A549 (cell line): ENCODE results near the gene RPL18. TPM values are rescaled to one million over a fixed set of nuclear protein-coding genes. Genes with fewer than 3 reads are reported as not detected.

Experiments used
- ATAC-seq, 2 experiments: fragments of 200-7000 bp in 1 of 2; fragments of >200 bp in 1 of 2; cut with Nextera tagmentation in 1 of 2; cut with Tn5 transposase in 1 of 2; 3 replicates each; pipeline versions ENCODE4 v1.8.0 to v1.9.1; 2018 to 2020; ENCODE audit warnings: mild to moderate bottlenecking in 1 of 2, moderate library complexity in 1 of 2
- CTCF ChIA-PET: fragments of 300-600 bp; sonication (Branson Sonifier 250); formaldehyde crosslinking; extraction: SDS; loops from one replicate; lab custom pipeline; 2021; ENCODE audit warnings: antibody characterized with exemption, inconsistent platforms; lab: Yijun Ruan, JAX
- POLR2A ChIA-PET: fragments of 350-600 bp; formaldehyde crosslinking; extraction: SDS; loops from one replicate; lab custom pipeline; 2021; ENCODE audit warnings: antibody characterized with exemption, inconsistent platforms; lab: Yijun Ruan, JAX
- DNase-seq, 2 experiments: peaks; one replicate each; pipeline versions ENCODE4 v3.0.0 to v3.0.0-alpha.2; 2011 to 2016; ENCODE audit warnings: low read depth in 1 of 2, low spot score in 1 of 2
- FAIRE-seq: peaks from 2 replicates; lab custom pipeline; 2011; peaks lifted over from hg19 to GRCh38; lab: Jason Lieb, UNC
- H3K27ac ChIP-seq, 2 experiments: fragments of >200 bp; sonication (Bioruptor Twin); formaldehyde crosslinking; 3 replicates each; pipeline ENCODE4 v1.5.1; 2016 to 2017
- H3K4me1 ChIP-seq: fragments of >200 bp; sonication (Bioruptor Twin); formaldehyde crosslinking; 3 replicates; pipeline ENCODE4 v1.6.1; 2016
- H3K4me2 ChIP-seq: fragments of >200 bp; sonication (Bioruptor Twin); formaldehyde crosslinking; 3 replicates; pipeline ENCODE4 v1.6.1; 2016
- H3K4me3 ChIP-seq: fragments of >200 bp; sonication (Bioruptor Twin); formaldehyde crosslinking; 3 replicates; pipeline ENCODE4 v1.5.1; 2016
- H3K9me3 ChIP-seq: fragments of >200 bp; sonication (Bioruptor Twin); formaldehyde crosslinking; 3 replicates; pipeline ENCODE4 v1.6.1; 2016
- BCL3 ChIP-seq: fragments of >200 bp; sonication (Bioruptor Twin); formaldehyde crosslinking; IDR thresholded peaks from 3 replicates; pipeline ENCODE4 v1.6.1; 2016
- BHLHE40 ChIP-seq: IDR thresholded peaks from 2 replicates; pipeline ENCODE4 v1.6.1; 2012; ENCODE audit warnings: low read depth, low read length, inconsistent platforms
- CEBPB ChIP-seq, 2 experiments: fragments of >200 bp in 1 of 2; sonication (Bioruptor Twin) in 1 of 2; formaldehyde crosslinking in 1 of 2; IDR thresholded peaks; 2 replicates each; pipeline ENCODE4 v1.6.1; 2012 to 2016
- EP300 ChIP-seq, 2 experiments: fragments of >200 bp; sonication (Bioruptor Twin); formaldehyde crosslinking; IDR thresholded peaks; 2 replicates in 1 of 2; 3 replicates in 1 of 2; pipeline ENCODE4 v1.6.1; 2016 to 2017
- FOSL2 ChIP-seq, 2 experiments: fragments of 450-650 bp in 1 of 2; fragments of >200 bp in 1 of 2; sonication (Bioruptor Twin) in 1 of 2; formaldehyde crosslinking; IDR thresholded peaks; 2 replicates each; pipeline versions ENCODE4 v1.5.0 to v1.6.1; 2016 to 2020; ENCODE audit warnings: mild to moderate bottlenecking in 1 of 2, moderate library complexity in 1 of 2
- GATA3 ChIP-seq: IDR thresholded peaks from 2 replicates; pipeline ENCODE4 v1.6.1; 2012; ENCODE audit warnings: borderline replicate concordance
- HDAC2 ChIP-seq: fragments of 200-600 bp; sonication (generic); IDR thresholded peaks from 2 replicates; pipeline ENCODE4 v1.6.1; 2016
- HES2 ChIP-seq: fragments of >200 bp; sonication (Bioruptor Twin); formaldehyde crosslinking; IDR thresholded peaks from 2 replicates; pipeline ENCODE4 v1.6.1; 2016
- JUN ChIP-seq, 2 experiments: fragments of >200 bp; sonication (Bioruptor Twin); formaldehyde crosslinking; IDR thresholded peaks; 2 replicates in 1 of 2; 3 replicates in 1 of 2; pipeline ENCODE4 v1.6.1; 2016 to 2017
- JUNB ChIP-seq: fragments of >200 bp; sonication (Bioruptor Twin); formaldehyde crosslinking; IDR thresholded peaks from 2 replicates; pipeline ENCODE4 v1.6.1; 2016
- MAX ChIP-seq: IDR thresholded peaks from 2 replicates; pipeline ENCODE4 v1.6.1; 2012
- NFE2L2 ChIP-seq: fragments of 150-350 bp; conservative IDR thresholded peaks from 2 replicates; pipeline ENCODE4 v1.6.1; 2014; ENCODE audit warnings: low read length
- POLR2A ChIP-seq: IDR thresholded peaks from 2 replicates; pipeline ENCODE4 v1.6.1; 2012; ENCODE audit warnings: mild to moderate bottlenecking, low read length
- RAD21 ChIP-seq, 2 experiments: fragments of >200 bp in 1 of 2; sonication (Bioruptor Twin) in 1 of 2; formaldehyde crosslinking in 1 of 2; IDR thresholded peaks in 1 of 2; conservative IDR thresholded peaks in 1 of 2; 2 replicates in 1 of 2; 3 replicates in 1 of 2; pipeline ENCODE4 v1.6.1; 2012 to 2018; ENCODE audit warnings: inconsistent platforms in 1 of 2
- RFX5 ChIP-seq: fragments of 450-650 bp; IDR thresholded peaks from 2 replicates; pipeline ENCODE4 v1.7.1; 2014; ENCODE audit warnings: antibody characterized with exemption, mild to moderate bottlenecking, moderate library complexity
- SMC3 ChIP-seq: fragments of >200 bp; sonication (Bioruptor Twin); formaldehyde crosslinking; IDR thresholded peaks from 3 replicates; pipeline ENCODE4 v1.6.1; 2018; ENCODE audit warnings: inconsistent platforms
- SREBF2 ChIP-seq: fragments of 450-650 bp; IDR thresholded peaks from 2 replicates; pipeline ENCODE4 v1.6.1; 2014; ENCODE audit warnings: mild to moderate bottlenecking, moderate library complexity
- TP53 ChIP-seq: fragments of 250-450 bp; sonication (Bioruptor Pico); IDR thresholded peaks from 2 replicates; pipeline ENCODE4 v1.5.0; 2021; ENCODE audit warnings: mild to moderate bottlenecking, moderate library complexity
- USF2 ChIP-seq: fragments of 450-650 bp; IDR thresholded peaks from 2 replicates; pipeline ENCODE4 v1.6.1; 2014; ENCODE audit warnings: antibody characterized with exemption
- ZC3H11A ChIP-seq: fragments of 450-650 bp; IDR thresholded peaks from 2 replicates; pipeline ENCODE4 v1.6.1; 2014; ENCODE audit warnings: antibody characterized with exemption, mild to moderate bottlenecking
- ZFP36 ChIP-seq: fragments of 450-650 bp; IDR thresholded peaks from 2 replicates; pipeline ENCODE4 v1.6.1; 2014; ENCODE audit warnings: borderline replicate concordance; ENCODE audit not compliant: partially characterized antibody
- WGBS: methylation state at CpG from one replicate; pipeline ENCODE4 v1.1.6; 2017; ENCODE audit errors: missing lambda C conversion rate; 5-methylcytosine and 5-hydroxymethylcytosine counted together
- polyA plus RNA-seq, 4 experiments: library from polyadenylated mRNA; depleted of rRNA in 3 of 4; stranded (reverse); fragments of >200 nt; fragmentation: RNase III in 1 of 4; extraction: RNeasy Plus Mini Kit Qiagen cat#74134 plus additional on column Dnase treatment in 1 of 4; gene quantifications; 2 replicates in 3 of 4; 3 replicates in 1 of 4; pipeline ENCODE4 v1.2.3, GENCODE V29; 2011 to 2017

RPL18 gene
- polyA plus RNA-seq, 2 of the 4 experiments (the other 2 are of a cell fraction), result 1,780 to 2,696 TPM

- WGBS, result 90% methylated on average over 11 of the region's 11 CpGs
- CTCF ChIA-PET, result interaction anchor here (0.8 to 21.8 kb wide), 5 partner anchors 9 to 63 kb away, joined by 3 to 618 read pairs (median 11); no protein-coding TSS in a partner anchor
- no peaks in the 10 kb centered on the region for H3K9me3 ChIP-seq
- TF ChIP-seq JUN (IDR thresholded peaks at IDR 0.05) (no peak), BHLHE40 (no peak), USF2 (no peak), TP53 (no peak)
- TF ChIP-seq, all 56 proteins: peak for 0
- FAIRE-seq (no peak), ATAC-seq (no peak), DNase-seq (no peak)
- POLR2A ChIA-PET, result no interaction called here
- Histone ChIP-seq H3K4me1 (peaks cover 85% of the 10 kb centered on the region), H3K4me2 (no peak overlapping the region), H3K4me3 (no peak overlapping the region), H3K27ac (peak overlapping the region; percentile 97 to 100)
Measured at GRCh38 chr19:48569814-48570213, 49.2 kb downstream of the RPL18 start.

GRCh38 chr19:48568345-48568886 lies 50.6 kb downstream of the RPL18 start:
- Histone ChIP-seq H3K4me1 (peaks cover 85% of the 10 kb centered on the region), H3K27ac (peak overlapping the region; percentile 97 to 100), H3K4me3 (peak overlapping the region; percentile 23; the same call in 1 of the 3 replicates), H3K4me2 (peak overlapping the region; percentile 77), H3K9me3 (no peaks in the 10 kb centered on the region)
- under 1% methylated on average over 19 of the region's 19 CpGs for WGBS
- ChIA-PET CTCF (interaction anchor here (0.7 to 15.5 kb wide), 20 partner anchors 8 to 177 kb away, joined by 3 to 259 read pairs (median 4); partner anchors contain the start of gene KDELR1), POLR2A (interaction anchor here (0.6 to 1.9 kb wide), 14 partner anchors 10 to 276 kb away, joined by 3 to 45 read pairs (median 6); partner anchors contain the start of genes RPL18, SPHK2 and SULT2B1)
- FAIRE-seq, result peak; percentile 39
- peak; percentile 95 to 97 for ATAC-seq
- peak; percentile 91 to 98 for DNase-seq
- TF ChIP-seq SMC3, result peak; percentile 48; the same call in 2 of the 3 replicates
- TF ChIP-seq GATA3, result peak; percentile 80
- no peak for TF ChIP-seq HDAC2
- TF ChIP-seq NFE2L2, result 0 out of 2 replicates have a peak, but pooled peaks have one; percentile 6
- TF ChIP-seq JUN (IDR thresholded peaks at IDR 0.05), result peak; percentile 83 to 93
- peak; percentile 55 for TF ChIP-seq RFX5
- TF ChIP-seq MAX, result peak; percentile 80
- no peak for TF ChIP-seq SREBF2
- TF ChIP-seq EP300 (IDR thresholded peaks at IDR 0.05), result peak; percentile 59 to 87; a peak in 3 of 5 replicates
- TF ChIP-seq CEBPB (IDR thresholded peaks at IDR 0.05), result peak in 1 of 2 experiments; percentile 40; a peak in 1 of 4 replicates
- peak; percentile 23 to 55 for TF ChIP-seq RAD21 (conservative IDR thresholded peaks at IDR 0.05 in 1 of 2, IDR thresholded peaks at IDR 0.05 in 1 of 2)
- peak; percentile 85; the same call in 2 of the 3 replicates for TF ChIP-seq BCL3
- peak; percentile 47 for TF ChIP-seq POLR2A
- peak; percentile 81 for TF ChIP-seq JUNB
- no peak for TF ChIP-seq BHLHE40
- peak; percentile 88 for TF ChIP-seq FOSL2 (IDR thresholded peaks at IDR 0.05)
- TF ChIP-seq FOSL2 (CRISPR knock-in tag; IDR thresholded peaks at IDR 0.05), result peak; percentile 100
- no peak for TF ChIP-seq HES2
- peak; percentile 44 for TF ChIP-seq ZFP36
- no peak for TF ChIP-seq ZC3H11A
- 0 out of 2 replicates have a peak, but pooled peaks have one; percentile 64 for TF ChIP-seq TP53

Other genes starting within 250 kb of the RPL18 start
- 200 and 270 TPM in 2 replicates for gene KDELR1, start 227.6 kb downstream of the RPL18 start, polyA plus RNA-seq (2011; rRNA removed)
- gene KDELR1, start 227.6 kb downstream of the RPL18 start, polyA plus RNA-seq (2017; fragmentation: RNase III; extraction: RNeasy Plus Mini Kit Qiagen cat#74134 plus additional on column Dnase treatment), result 280 to 318 TPM (median 302 TPM) in 3 replicates
- 2.6 and 3.4 TPM in 2 replicates for gene GRIN2D, start 225.5 kb downstream of the RPL18 start, polyA plus RNA-seq (2011; rRNA removed)
- gene GRIN2D, start 225.5 kb downstream of the RPL18 start, polyA plus RNA-seq (2017; fragmentation: RNase III; extraction: RNeasy Plus Mini Kit Qiagen cat#74134 plus additional on column Dnase treatment), result 5.8 to 6.8 TPM (median 6.3 TPM) in 3 replicates
- 40.0 and 48.1 TPM in 2 replicates for gene GRWD1, start 173.2 kb downstream of the RPL18 start, polyA plus RNA-seq (2011; rRNA removed)
- gene GRWD1, start 173.2 kb downstream of the RPL18 start, polyA plus RNA-seq (2017; fragmentation: RNase III; extraction: RNeasy Plus Mini Kit Qiagen cat#74134 plus additional on column Dnase treatment), result 82.1 to 87.0 TPM (median 84.2 TPM) in 3 replicates
- 1.9 and 2.2 TPM in 2 replicates for gene KCNJ14, start 163.6 kb downstream of the RPL18 start, polyA plus RNA-seq (2011; rRNA removed)
- gene KCNJ14, start 163.6 kb downstream of the RPL18 start, polyA plus RNA-seq (2017; fragmentation: RNase III; extraction: RNeasy Plus Mini Kit Qiagen cat#74134 plus additional on column Dnase treatment), result 1.3 to 1.4 TPM (median 1.3 TPM) in 3 replicates
- 33.4 and 36.9 TPM in 2 replicates for gene CYTH2, start 149.8 kb downstream of the RPL18 start, polyA plus RNA-seq (2011; rRNA removed)
- gene CYTH2, start 149.8 kb downstream of the RPL18 start, polyA plus RNA-seq (2017; fragmentation: RNase III; extraction: RNeasy Plus Mini Kit Qiagen cat#74134 plus additional on column Dnase treatment), result 42.3 to 55.4 TPM (median 50.5 TPM) in 3 replicates
- 0.62 and 0.95 TPM in 2 replicates for gene LMTK3, start 107.3 kb downstream of the RPL18 start, polyA plus RNA-seq (2011; rRNA removed)
- 4.6 to 6.1 TPM (median 5.6 TPM) in 3 replicates for gene LMTK3, start 107.3 kb downstream of the RPL18 start, polyA plus RNA-seq (2017; fragmentation: RNase III; extraction: RNeasy Plus Mini Kit Qiagen cat#74134 plus additional on column Dnase treatment)
- gene SULT2B1, start 67.0 kb downstream of the RPL18 start, polyA plus RNA-seq (2011; rRNA removed), result 22.2 and 22.4 TPM in 2 replicates
- 30.1 to 36.5 TPM (median 34.3 TPM) in 3 replicates for gene SULT2B1, start 67.0 kb downstream of the RPL18 start, polyA plus RNA-seq (2017; fragmentation: RNase III; extraction: RNeasy Plus Mini Kit Qiagen cat#74134 plus additional on column Dnase treatment)
- 0.08 and 0.09 TPM in 2 replicates for gene SPACA4, start 12.4 kb downstream of the RPL18 start, polyA plus RNA-seq (2011; rRNA removed)
- 0.12 to 0.13 TPM in 2 of 3 replicates, not detected in the other for gene SPACA4, start 12.4 kb downstream of the RPL18 start, polyA plus RNA-seq (2017; fragmentation: RNase III; extraction: RNeasy Plus Mini Kit Qiagen cat#74134 plus additional on column Dnase treatment)
- gene FAM83E, start 4.1 kb downstream of the RPL18 start, polyA plus RNA-seq (2011; rRNA removed), result 0.16 and 0.45 TPM in 2 replicates
- gene FAM83E, start 4.1 kb downstream of the RPL18 start, polyA plus RNA-seq (2017; fragmentation: RNase III; extraction: RNeasy Plus Mini Kit Qiagen cat#74134 plus additional on column Dnase treatment), result 0.24 to 0.45 TPM (median 0.41 TPM) in 3 replicates
- gene SPHK2, start 328 bp upstream of the RPL18 start, polyA plus RNA-seq (2011; rRNA removed), result 5.5 and 6.1 TPM in 2 replicates
- 14.7 to 18.3 TPM (median 17.1 TPM) in 3 replicates for gene SPHK2, start 328 bp upstream of the RPL18 start, polyA plus RNA-seq (2017; fragmentation: RNase III; extraction: RNeasy Plus Mini Kit Qiagen cat#74134 plus additional on column Dnase treatment)
- gene DBP, start 18.2 kb upstream of the RPL18 start, polyA plus RNA-seq (2011; rRNA removed), result 1.8 and 2.5 TPM in 2 replicates
- gene DBP, start 18.2 kb upstream of the RPL18 start, polyA plus RNA-seq (2017; fragmentation: RNase III; extraction: RNeasy Plus Mini Kit Qiagen cat#74134 plus additional on column Dnase treatment), result 3.8 to 5.5 TPM (median 4.1 TPM) in 3 replicates
- 8.8 and 9.8 TPM in 2 replicates for gene CA11, start 27.0 kb upstream of the RPL18 start, polyA plus RNA-seq (2011; rRNA removed)
- 12.8 to 21.0 TPM (median 17.5 TPM) in 3 replicates for gene CA11, start 27.0 kb upstream of the RPL18 start, polyA plus RNA-seq (2017; fragmentation: RNase III; extraction: RNeasy Plus Mini Kit Qiagen cat#74134 plus additional on column Dnase treatment)
- gene NTN5, start 53.8 kb upstream of the RPL18 start, polyA plus RNA-seq (2011; rRNA removed), result 0.22 and 0.41 TPM in 2 replicates
- 0.18 to 0.44 TPM (median 0.28 TPM) in 3 replicates for gene NTN5, start 53.8 kb upstream of the RPL18 start, polyA plus RNA-seq (2017; fragmentation: RNase III; extraction: RNeasy Plus Mini Kit Qiagen cat#74134 plus additional on column Dnase treatment)
- not detected in 2 replicates for gene FUT2, start 76.8 kb upstream of the RPL18 start, polyA plus RNA-seq (2011; rRNA removed)
- not detected in 3 replicates for gene FUT2, start 76.8 kb upstream of the RPL18 start, polyA plus RNA-seq (2017; fragmentation: RNase III; extraction: RNeasy Plus Mini Kit Qiagen cat#74134 plus additional on column Dnase treatment)
- gene MAMSTR, start 100.5 kb upstream of the RPL18 start, polyA plus RNA-seq (2011; rRNA removed), result 0.45 and 0.52 TPM in 2 replicates
- gene MAMSTR, start 100.5 kb upstream of the RPL18 start, polyA plus RNA-seq (2017; fragmentation: RNase III; extraction: RNeasy Plus Mini Kit Qiagen cat#74134 plus additional on column Dnase treatment), result 0.33 to 0.44 TPM (median 0.40 TPM) in 3 replicates
- gene RASIP1, start 121.4 kb upstream of the RPL18 start, polyA plus RNA-seq (2011; rRNA removed), result 0.33 and 0.40 TPM in 2 replicates
- gene RASIP1, start 121.4 kb upstream of the RPL18 start, polyA plus RNA-seq (2017; fragmentation: RNase III; extraction: RNeasy Plus Mini Kit Qiagen cat#74134 plus additional on column Dnase treatment), result 0.36 to 0.62 TPM (median 0.45 TPM) in 3 replicates
- gene IZUMO1, start 127.7 kb upstream of the RPL18 start, polyA plus RNA-seq (2011; rRNA removed), result not detected in 2 replicates
- not detected in 3 replicates for gene IZUMO1, start 127.7 kb upstream of the RPL18 start, polyA plus RNA-seq (2017; fragmentation: RNase III; extraction: RNeasy Plus Mini Kit Qiagen cat#74134 plus additional on column Dnase treatment)
- 1.4 and 1.5 TPM in 2 replicates for gene FUT1, start 133.5 kb upstream of the RPL18 start, polyA plus RNA-seq (2011; rRNA removed)
- 0.05 to 0.13 TPM (median 0.09 TPM) in 3 replicates for gene FUT1, start 133.5 kb upstream of the RPL18 start, polyA plus RNA-seq (2017; fragmentation: RNase III; extraction: RNeasy Plus Mini Kit Qiagen cat#74134 plus additional on column Dnase treatment)
- 0.06 TPM in 1 of 2 replicates, not detected in the other for gene FGF21, start 136.3 kb upstream of the RPL18 start, polyA plus RNA-seq (2011; rRNA removed)
- not detected in 3 replicates for gene FGF21, start 136.3 kb upstream of the RPL18 start, polyA plus RNA-seq (2017; fragmentation: RNase III; extraction: RNeasy Plus Mini Kit Qiagen cat#74134 plus additional on column Dnase treatment)
- 30.4 and 31.9 TPM in 2 replicates for gene BCAT2, start 191.9 kb upstream of the RPL18 start, polyA plus RNA-seq (2011; rRNA removed)
- gene BCAT2, start 191.9 kb upstream of the RPL18 start, polyA plus RNA-seq (2017; fragmentation: RNase III; extraction: RNeasy Plus Mini Kit Qiagen cat#74134 plus additional on column Dnase treatment), result 46.4 to 47.9 TPM (median 47.2 TPM) in 3 replicates
- gene HSD17B14, start 217.3 kb upstream of the RPL18 start, polyA plus RNA-seq (2011; rRNA removed), result 8.1 and 11.1 TPM in 2 replicates
- 10.6 to 20.9 TPM (median 19.5 TPM) in 3 replicates for gene HSD17B14, start 217.3 kb upstream of the RPL18 start, polyA plus RNA-seq (2017; fragmentation: RNase III; extraction: RNeasy Plus Mini Kit Qiagen cat#74134 plus additional on column Dnase treatment)
- gene PLEKHA4, start 249.4 kb upstream of the RPL18 start, polyA plus RNA-seq (2011; rRNA removed), result 0.34 and 0.42 TPM in 2 replicates
- gene PLEKHA4, start 249.4 kb upstream of the RPL18 start, polyA plus RNA-seq (2017; fragmentation: RNase III; extraction: RNeasy Plus Mini Kit Qiagen cat#74134 plus additional on column Dnase treatment), result 0.46 to 0.78 TPM (median 0.47 TPM) in 3 replicates